Measurements from ENCODE around the gene CDCP1. TPM values are rescaled to one million over a fixed set of nuclear protein-coding genes. Genes with fewer than 3 reads are reported as not detected.
"Not testable (repeated sequence)": the region's sequence is repeated elsewhere in the genome, so short reads cannot be mapped to it uniquely, and the experiment has no call there.

Gene CDCP1
- total RNA-seq, 1 donor from 2014 or later: 0.38 TPM

GRCh38 chr3:45078256-45078655, 67.9 kb downstream of the CDCP1 start:
- ATAC-seq (ENCODE audit: poor library complexity); DNase-seq; intact Hi-C loops (cut with DNase I): not testable (repeated sequence)

- ATAC-seq (ENCODE audit: poor library complexity) (no peak), DNase-seq (no peak)
- intact Hi-C loops (cut with DNase I): no loop called here
These were observed 70.2 kb downstream of the CDCP1 start for GRCh38 chr3:45075821-45076625.

GRCh38 chr3:45071075-45071474, 75.1 kb downstream of the CDCP1 start:
- DNase-seq (no peak), ATAC-seq (ENCODE audit: poor library complexity) (no peak)
- intact Hi-C loops (cut with DNase I): no loop called here

- intact Hi-C loops (cut with DNase I): no loop called here
- ATAC-seq (ENCODE audit: poor library complexity) (no peak), DNase-seq (no peak)
These were observed 78.2 kb downstream of the CDCP1 start for GRCh38 chr3:45067941-45068340.

GRCh38 chr3:45067486-45067885, 78.7 kb downstream of the CDCP1 start:
- DNase-seq: no peak
- ATAC-seq (ENCODE audit: poor library complexity): no peak
- intact Hi-C loops (cut with DNase I): no loop called here

- ATAC-seq (ENCODE audit: poor library complexity): no peak
- intact Hi-C loops (cut with DNase I): no loop called here
These were observed 79.9 kb downstream of the CDCP1 start for GRCh38 chr3:45066109-45066801.

GRCh38 chr3:45065373-45065720, 80.8 kb downstream of the CDCP1 start:
- intact Hi-C loops (cut with DNase I): no loop called here
- ATAC-seq (ENCODE audit: poor library complexity) (no peak), DNase-seq (no peak)

More at GRCh38 chr3:45066109-45066801, 79.9 kb downstream of the CDCP1 start:
- DNase-seq: no peak

- ATAC-seq (ENCODE audit: poor library complexity) (peak; percentile 65), DNase-seq (no peak)
- intact Hi-C loops (cut with DNase I): no loop called here
These were observed 81.4 kb downstream of the CDCP1 start for GRCh38 chr3:45064512-45065372.

GRCh38 chr3:45062697-45063070, 83.5 kb downstream of the CDCP1 start:
- intact Hi-C loops (cut with DNase I): no loop called here
- ATAC-seq (ENCODE audit: poor library complexity): no peak
- no peak for DNase-seq

- no peak for DNase-seq
- intact Hi-C loops (cut with DNase I): no loop called here
- ATAC-seq (ENCODE audit: poor library complexity): no peak
These were observed 85.8 kb downstream of the CDCP1 start for GRCh38 chr3:45060165-45060892.

GRCh38 chr3:45059132-45059531, 87.0 kb downstream of the CDCP1 start:
- no peak for DNase-seq
- no peak for ATAC-seq (ENCODE audit: poor library complexity)
- intact Hi-C loops (cut with DNase I): no loop called here

GRCh38 chr3:45057557-45057956, 88.6 kb downstream of the CDCP1 start:
- DNase-seq (no peak), ATAC-seq (ENCODE audit: poor library complexity) (no peak)
- intact Hi-C loops (cut with DNase I): no loop called here

GRCh38 chr3:45056608-45057301, 89.4 kb downstream of the CDCP1 start:
- intact Hi-C loops (cut with DNase I): no loop called here
- DNase-seq (no peak), ATAC-seq (ENCODE audit: poor library complexity) (peak; percentile 92)

- ATAC-seq (ENCODE audit: poor library complexity): no peak
- DNase-seq: no peak
- intact Hi-C loops (cut with DNase I): no loop called here
These were observed 90.6 kb downstream of the CDCP1 start for GRCh38 chr3:45055411-45056143.

- intact Hi-C loops (cut with DNase I): no loop called here
- peak; percentile 40 for ATAC-seq (ENCODE audit: poor library complexity)
- no peak for DNase-seq
These were observed 91.2 kb downstream of the CDCP1 start for GRCh38 chr3:45055032-45055410.

- intact Hi-C loops (cut with DNase I): no loop called here
- ATAC-seq (ENCODE audit: poor library complexity) (no peak), DNase-seq (no peak)
These were observed 91.9 kb downstream of the CDCP1 start for GRCh38 chr3:45054196-45054857.

GRCh38 chr3:45053805-45054195, 92.4 kb downstream of the CDCP1 start:
- intact Hi-C loops (cut with DNase I); ATAC-seq (ENCODE audit: poor library complexity); DNase-seq: not testable (repeated sequence)

Measured in Right ventricle myocardium superior (tissue), 1 donor.